HT1080 (cell line): ENCODE results near the gene CACYBP. TPM values are rescaled to one million over a fixed set of nuclear protein-coding genes. Genes with fewer than 3 reads are reported as not detected.
"Not testable (repeated sequence)": the region's sequence is repeated elsewhere in the genome, so short reads cannot be mapped to it uniquely, and the experiment has no call there.

Experiments
- DNase-seq: peaks from one replicate; pipeline ENCODE4 v3.0.0-alpha.2; 2015; ENCODE audit warnings: low read depth
- total RNA-seq: library from RNA; depleted of rRNA; stranded (reverse); fragments of >200 nt; shearing (Covaris generic); gene quantifications from 2 replicates; pipeline ENCODE4 v1.2.3, GENCODE V29; 2014

Gene CACYBP
- total RNA-seq, 1 experiment from 2014 or later, result 516 TPM

- no peak for DNase-seq
Measured at GRCh38 chr1:175005085-175005783, 5.5 kb downstream of the CACYBP start.

GRCh38 chr1:175009532-175009931 lies 9.8 kb downstream of the CACYBP start:
- no peak for DNase-seq

- no peak for DNase-seq
Measured at GRCh38 chr1:175013445-175013844, 13.7 kb downstream of the CACYBP start.

GRCh38 chr1:175015243-175015642 lies 15.5 kb downstream of the CACYBP start:
- DNase-seq, result no peak

- DNase-seq, result no peak
Measured at GRCh38 chr1:175019524-175019923, 19.8 kb downstream of the CACYBP start.

- peak; percentile 96 for DNase-seq
Measured at GRCh38 chr1:175023043-175023921, 23.5 kb downstream of the CACYBP start, which contains the start of gene MRPS14. TSS of gene MRPS14 (minus strand) at chr1:175023425. CDS start at chr1:175023408, 17 bp downstream.

- DNase-seq, result not testable (repeated sequence)
Measured at GRCh38 chr1:175023922-175024242, 24.1 kb downstream of the CACYBP start.

GRCh38 chr1:175024773-175025172 lies 25.0 kb downstream of the CACYBP start:
- DNase-seq, result no peak

GRCh38 chr1:175033953-175034352 lies 34.2 kb downstream of the CACYBP start:
- DNase-seq, result no peak

- DNase-seq, result no peak
Measured at GRCh38 chr1:175034775-175035174, 35.0 kb downstream of the CACYBP start.

- no peak for DNase-seq
Measured at GRCh38 chr1:175035865-175036264, 36.1 kb downstream of the CACYBP start.

GRCh38 chr1:175036476-175036875 lies 36.7 kb downstream of the CACYBP start:
- no peak for DNase-seq

- DNase-seq, result no peak
Measured at GRCh38 chr1:175037416-175037815, 37.7 kb downstream of the CACYBP start.

GRCh38 chr1:175040324-175040879 lies 40.7 kb downstream of the CACYBP start:
- DNase-seq, result no peak

- no peak for DNase-seq
Measured at GRCh38 chr1:175042650-175043049, 42.9 kb downstream of the CACYBP start.

GRCh38 chr1:175043824-175044223 lies 44.1 kb downstream of the CACYBP start:
- no peak for DNase-seq

GRCh38 chr1:175044591-175044990 lies 44.8 kb downstream of the CACYBP start:
- DNase-seq, result not testable (repeated sequence)

GRCh38 chr1:175045097-175045496 lies 45.4 kb downstream of the CACYBP start:
- no peak for DNase-seq

- DNase-seq, result no peak
Measured at GRCh38 chr1:175045519-175045918, 45.8 kb downstream of the CACYBP start.

- DNase-seq, result no peak
Measured at GRCh38 chr1:175050992-175051391, 51.2 kb downstream of the CACYBP start.

- no peak for DNase-seq
Measured at GRCh38 chr1:175054736-175055135, 55.0 kb downstream of the CACYBP start.
